Endothelial cell of umbilical vein (primary cell): Measurements from ENCODE around the gene MT1X. TPM values are rescaled to one million over a fixed set of nuclear protein-coding genes. Genes with fewer than 3 reads are reported as not detected.

Source experiments
- BruUV-seq: library from RNA; stranded (reverse); fragments of 400-500 nt; replicated peaks from 2 replicates; lab custom pipeline; 2021; lab: Mats Ljungman, UMichigan
- CTCF ChIA-PET: fragments of 300-600, 350-600 bp; sonication (Branson Sonifier 250); formaldehyde crosslinking; loops from one replicate; lab custom pipeline; 2021; ENCODE audit warnings: antibody characterized with exemption, inconsistent platforms; lab: Charles Lee
- POLR2A ChIA-PET: fragments of 300-600, 350-600 bp; sonication (Branson Sonifier 250); formaldehyde crosslinking; loops from one replicate; lab custom pipeline; 2021; ENCODE audit warnings: antibody characterized with exemption, inconsistent platforms; lab: Charles Lee
- DNase-seq: peaks from one replicate; pipeline ENCODE4 v3.0.0-alpha.2; 2011; ENCODE audit warnings: low read depth, low spot score
- FAIRE-seq: peaks from 2 replicates; lab custom pipeline; 2011; peaks lifted over from hg19 to GRCh38; lab: Jason Lieb, UNC
- H2AFZ ChIP-seq: 2 replicates; pipeline ENCODE4 v1.6.0; 2012; ENCODE audit warnings: low read depth, low read length, control low read depth, inconsistent platforms
- H3K27ac ChIP-seq: 2 replicates; pipeline ENCODE4 v1.5.1; 2011; ENCODE audit warnings: low read depth, mild to moderate bottlenecking, control low read depth, low read length, moderate library complexity; ENCODE audit not compliant: insufficient read depth
- H3K27me3 ChIP-seq, 2 experiments: 2 replicates each; pipeline versions ENCODE4 v1.6.0 to v1.6.1; 2011; ENCODE audit warnings: low read length in 2 of 2, mixed read lengths in 1 of 2; ENCODE audit not compliant: control insufficient read depth in 2 of 2, insufficient read depth in 2 of 2
- H3K36me3 ChIP-seq, 2 experiments: 2 replicates in 1 of 2; 3 replicates in 1 of 2; pipeline ENCODE4 v1.5.1; 2011; ENCODE audit warnings: low read length in 2 of 2, mild to moderate bottlenecking in 1 of 2, moderate library complexity in 1 of 2; ENCODE audit not compliant: control insufficient read depth in 2 of 2, insufficient read depth in 2 of 2; ENCODE audit errors: extremely low read depth in 1 of 2
- H3K4me1 ChIP-seq: 3 replicates; pipeline ENCODE4 v1.5.1; 2011; ENCODE audit warnings: mild to moderate bottlenecking, low read length; ENCODE audit not compliant: control insufficient read depth, insufficient read depth; ENCODE audit errors: extremely low read depth
- H3K4me2 ChIP-seq: 2 replicates; pipeline ENCODE4 v1.6.1; 2011; ENCODE audit warnings: low read length, control low read depth, mixed read lengths; ENCODE audit not compliant: insufficient read depth
- H3K4me3 ChIP-seq, 3 experiments: fragments of 200-600 bp in 1 of 3; sonication (generic), shearing (Covaris generic) in 1 of 3; replicated peaks in 1 of 3; 2 replicates each; pipeline ENCODE4 v1.5.1; 2011 to 2016; ENCODE audit warnings: control low read depth in 3 of 3, low read length in 3 of 3, mild to moderate bottlenecking in 2 of 3, inconsistent platforms in 1 of 3, low read depth in 1 of 3, moderate library complexity in 1 of 3; ENCODE audit not compliant: insufficient read depth in 1 of 3
- H3K79me2 ChIP-seq: 2 replicates; pipeline ENCODE4 v1.6.0; 2012; ENCODE audit warnings: low read length, inconsistent platforms; ENCODE audit not compliant: control insufficient read depth, insufficient read depth
- H3K9ac ChIP-seq: replicated peaks from 2 replicates; pipeline ENCODE3; 2011; ENCODE audit warnings: low read length, control low read depth; ENCODE audit not compliant: insufficient read depth; ENCODE audit errors: extremely low read depth
- H3K9me1 ChIP-seq: replicated peaks from 3 replicates; pipeline ENCODE4 v1.6.0; 2011; ENCODE audit warnings: mild to moderate bottlenecking, low read length; ENCODE audit not compliant: control insufficient read depth, insufficient read depth; ENCODE audit errors: extremely low read depth
- H3K9me3 ChIP-seq: replicated peaks from 2 replicates; pipeline ENCODE4 v1.5.1; 2012; ENCODE audit warnings: low read length, inconsistent platforms; ENCODE audit not compliant: control insufficient read depth, insufficient read depth
- H4K20me1 ChIP-seq: replicated peaks from 2 replicates; pipeline ENCODE3; 2011; ENCODE audit warnings: mild to moderate bottlenecking, low read length; ENCODE audit not compliant: control insufficient read depth, insufficient read depth; ENCODE audit errors: extremely low read depth
- CTCF ChIP-seq, 2 donors: IDR thresholded peaks; 1 replicate in 1 of 2; 2 replicates in 1 of 2; pipeline ENCODE4 v1.5.1; 2011; ENCODE audit warnings: low read length in 2 of 2, mild to moderate bottlenecking in 2 of 2, moderate library complexity in 2 of 2, control low read depth in 1 of 2, inconsistent platforms in 1 of 2, low read depth in 1 of 2; ENCODE audit not compliant: insufficient read depth in 1 of 2; ENCODE audit errors: extremely low read depth in 1 of 2
- EZH2 ChIP-seq: IDR thresholded peaks from 2 replicates; pipeline ENCODE4 v1.6.1; 2012; ENCODE audit warnings: borderline replicate concordance, low read depth, mild to moderate bottlenecking, moderate library complexity, low read length, inconsistent platforms; ENCODE audit not compliant: severe bottlenecking
- GATA2 ChIP-seq: IDR thresholded peaks from 2 replicates; pipeline ENCODE4 v1.7.0; 2011; ENCODE audit warnings: low read depth, mild to moderate bottlenecking, moderate library complexity, mixed read lengths, low read length; ENCODE audit not compliant: insufficient read length, insufficient read depth
- JUN ChIP-seq: IDR thresholded peaks from 2 replicates; pipeline ENCODE4 v1.6.1; 2011; ENCODE audit warnings: borderline replicate concordance, low read depth; ENCODE audit not compliant: insufficient read length, insufficient read depth
- MYC ChIP-seq: IDR thresholded peaks from one replicate; pipeline ENCODE4 v1.6.1; 2011; ENCODE audit warnings: mild to moderate bottlenecking, low read depth, low read length
- POLR2A ChIP-seq: IDR thresholded peaks from 2 replicates; pipeline ENCODE4 v1.6.1; 2012; ENCODE audit warnings: low read depth, mild to moderate bottlenecking, control low read depth, low read length
- POLR2AphosphoS5 ChIP-seq: IDR thresholded peaks from 2 replicates; pipeline ENCODE4 v1.6.1; 2012; ENCODE audit warnings: low read depth, mild to moderate bottlenecking, control low read depth, low read length, moderate library complexity; ENCODE audit not compliant: insufficient read depth
- dilution Hi-C: fragments of 300-500 bp; cut with MboI; formaldehyde crosslinking; loops from one replicate; pipeline ENCODE4 v1.15.0; 2019; ENCODE audit warnings: low sequenced_read_pairs; ENCODE audit not compliant: extremely low pct_ligation_motif_present
- intact Hi-C: fragments of 100-400 bp; cut with micrococcal nuclease; formaldehyde crosslinking; loops from one replicate; pipeline ENCODE4 v1.10.0; 2022
- polyA plus RNA-seq, 4 experiments: library from polyadenylated mRNA; depleted of rRNA in 3 of 4; stranded (reverse) in 3 of 4; unstranded in 1 of 4; fragments of >200 nt; gene quantifications; 2 replicates each; pipeline versions ENCODE4 v1.2.1 to v1.2.3, GENCODE V29; 2011 to 2012; ENCODE audit warnings: missing spikeins in 1 of 4
- total RNA-seq: library from RNA; stranded (reverse); gene quantifications from 2 replicates; pipeline ENCODE4 v1.2.3, GENCODE V29; 2021
- TF ChIP-seq, protein P1 (sequence below): IDR thresholded peaks from 2 replicates; pipeline ENCODE4 v1.6.1; 2011; ENCODE audit not compliant: insufficient read depth, insufficient read length

Gene MT1X
- total and polyA plus RNA-seq, 2 donors (not counting 3 experiments of a cell fraction or from before 2014, with no cell fraction given): 15.6 to 46.7 TPM

GRCh38 chr16:56652600-56652999 lies 29.7 kb upstream of the MT1X start:
- TF ChIP-seq JUN: no peak
- TF ChIP-seq MYC: no peak
- TF ChIP-seq CTCF (IDR thresholded peaks at IDR 0.05; ENCODE audit: extremely low read depth in 1 of 2, insufficient read depth in 1 of 2, low read depth in 1 of 2, low read length in 2 of 2): no peak
- TF ChIP-seq EZH2: no peak
- TF ChIP-seq POLR2AphosphoS5: no peak
- TF ChIP-seq, protein P1, sequence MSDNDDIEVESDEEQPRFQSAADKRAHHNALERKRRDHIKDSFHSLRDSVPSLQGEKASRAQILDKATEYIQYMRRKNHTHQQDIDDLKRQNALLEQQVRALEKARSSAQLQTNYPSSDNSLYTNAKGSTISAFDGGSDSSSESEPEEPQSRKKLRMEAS: no peak
- no peak for TF ChIP-seq GATA2
- TF ChIP-seq POLR2A: no peak
- no peaks in the 10 kb centered on the region for H3K9me1 ChIP-seq
- dilution Hi-C loops (no loop called here), intact Hi-C loops (no loop called here)
- no peak overlapping the region for H3K9ac ChIP-seq
- H4K20me1 ChIP-seq: no peaks in the 10 kb centered on the region
- FAIRE-seq (no peak), DNase-seq (no peak)
- H2AFZ ChIP-seq: no peak overlapping the region
- H3K79me2 ChIP-seq: no peaks in the 10 kb centered on the region
- H3K4me3 ChIP-seq: no peak overlapping the region
- ChIA-PET CTCF (interaction anchor here (2.2 kb wide), 1 partner anchor 20 kb away, joined by 6 read pairs; no protein-coding TSS in a partner anchor), POLR2A (no interaction called here)
- no peak overlapping the region for H3K27ac ChIP-seq
- no peaks in the 10 kb centered on the region for H3K36me3 ChIP-seq
- no peaks in the 10 kb centered on the region for H3K9me3 ChIP-seq
- no peaks in the 10 kb centered on the region for H3K4me1 ChIP-seq
- no TSS peak for BruUV-seq
- H3K27me3 ChIP-seq: peaks cover 21 to 26% of the 10 kb centered on the region in 2 experiments
- H3K4me2 ChIP-seq: no peak overlapping the region
